CD4-positive, alpha-beta T cell (primary cell): ENCODE data around the gene SMAD3. TPM values are rescaled to one million over a fixed set of nuclear protein-coding genes. Genes with fewer than 3 reads are reported as not detected.

Source experiments
- ATAC-seq: fragments of 200-7000 bp; cut with Tn5 transposase; one replicate; pipeline ENCODE4 v1.10.0; 2022; ENCODE audit warnings: mild to moderate bottlenecking; ENCODE audit not compliant: poor library complexity
- CTCF ChIA-PET: fragments of 350-600 bp; sonication (Branson Sonifier 250); formaldehyde crosslinking; loops from one replicate; lab custom pipeline; 2021; ENCODE audit warnings: antibody characterized with exemption, inconsistent platforms; lab: Charles Lee
- POLR2A ChIA-PET: fragments of 350-600 bp; sonication (Branson Sonifier 250); formaldehyde crosslinking; loops from one replicate; lab custom pipeline; 2021; ENCODE audit warnings: antibody characterized with exemption, inconsistent platforms; lab: Charles Lee
- DNase-seq, 14 experiments: peaks; one replicate each; pipeline ENCODE4 v3.0.0-alpha.2; 2013 to 2020; ENCODE audit warnings: mixed read lengths in 2 of 14
- H3K27ac ChIP-seq, 2 donors: one replicate each; pipeline versions ENCODE4 v1.5.1 to v1.7.0; 2013; ENCODE audit warnings: low read length in 2 of 2, low read depth in 1 of 2, mild to moderate bottlenecking in 1 of 2
- H3K27me3 ChIP-seq, 2 experiments: 1 replicate in 1 of 2; 2 replicates in 1 of 2; pipeline versions ENCODE4 v1.6.1 to v1.7.0; 2013; ENCODE audit warnings: low read length in 2 of 2, control low read depth in 1 of 2, mild to moderate bottlenecking in 1 of 2, moderate library complexity in 1 of 2; ENCODE audit not compliant: insufficient read depth in 2 of 2, control insufficient read depth in 1 of 2
- H3K36me3 ChIP-seq: one replicate; pipeline ENCODE4 v1.6.1; 2013; ENCODE audit warnings: low read length, control low read depth; ENCODE audit not compliant: insufficient read depth
- H3K4me1 ChIP-seq: one replicate; pipeline ENCODE4 v1.6.1; 2013; ENCODE audit warnings: low read length, control low read depth; ENCODE audit not compliant: insufficient read depth
- H3K4me3 ChIP-seq: one replicate; pipeline ENCODE4 v1.5.1; 2013; ENCODE audit warnings: mild to moderate bottlenecking, low read length, moderate library complexity
- H3K9me3 ChIP-seq, 2 experiments: 1 replicate in 1 of 2; 2 replicates in 1 of 2; pipeline versions ENCODE4 v1.6.1 to v1.7.0; 2013; ENCODE audit warnings: low read length in 2 of 2, mild to moderate bottlenecking in 2 of 2, control low read depth in 1 of 2, moderate library complexity in 1 of 2; ENCODE audit not compliant: control insufficient read depth in 1 of 2, insufficient read depth in 1 of 2
- H3K27ac Mint-ChIP-seq: one replicate; pipeline ENCODE4 v1.8.0; 2020; ENCODE audit warnings: mixed read lengths
- H3K27me3 Mint-ChIP-seq: one replicate; pipeline ENCODE4 v1.8.0; 2021; ENCODE audit warnings: mixed read lengths
- H3K36me3 Mint-ChIP-seq: one replicate; pipeline ENCODE4 v1.8.0; 2021; ENCODE audit warnings: low read depth, mixed read lengths
- H3K4me1 Mint-ChIP-seq: one replicate; pipeline ENCODE4 v1.8.0; 2021; ENCODE audit warnings: low read depth, mixed read lengths
- H3K4me3 Mint-ChIP-seq: one replicate; pipeline ENCODE4 v1.8.0; 2020; ENCODE audit warnings: mild to moderate bottlenecking, mixed read lengths
- H3K9me3 Mint-ChIP-seq: one replicate; pipeline ENCODE4 v1.8.0; 2020; ENCODE audit warnings: mixed read lengths
- CTCF ChIP-seq: fragments of 200-600 bp; IDR thresholded peaks from one replicate; pipeline ENCODE4 v1.8.0; 2022; ENCODE audit warnings: antibody characterized with exemption, mild to moderate bottlenecking
- intact Hi-C, 2 experiments: fragments of 100-400 bp; cut with DNase I in 1 of 2; cut with micrococcal nuclease in 1 of 2; formaldehyde crosslinking; loops; one replicate each; pipeline versions ENCODE4 v1.15.1 to v1.9.0; 2023 to 2025; cut with DNase I, micrococcal nuclease
- total RNA-seq, 174 experiments: library from RNA in 2 of 174; stranded (reverse) in 2 of 174; gene quantifications; one replicate each; pipeline ENCODE4 v1.2.3 and lab custom pipeline; 2021 to 2026

Gene SMAD3
- total RNA-seq, 2 experiments from 2014 or later = 30.0 to 31.0 TPM

- no peak overlapping the region for H3K27ac ChIP-seq
- H3K27me3 ChIP-seq = no peaks in the 10 kb centered on the region
- no peaks in the 10 kb centered on the region for H3K27me3 Mint-ChIP-seq
- DNase-seq (no peak), ATAC-seq (no peak)
- H3K4me1 ChIP-seq = no peaks in the 10 kb centered on the region
- CTCF ChIA-PET = no interaction called here
- H3K4me3 ChIP-seq = no peak overlapping the region
- peaks cover 46% of the 10 kb centered on the region for H3K36me3 Mint-ChIP-seq
- no peak overlapping the region for H3K27ac Mint-ChIP-seq
- H3K9me3 Mint-ChIP-seq = no peaks in the 10 kb centered on the region
- no peaks in the 10 kb centered on the region for H3K4me1 Mint-ChIP-seq
- intact Hi-C loops = no loop called here
- TF ChIP-seq CTCF = no peak
- POLR2A ChIA-PET = no interaction called here
- H3K9me3 ChIP-seq = no peaks in the 10 kb centered on the region
- peaks cover 22% of the 10 kb centered on the region for H3K36me3 ChIP-seq
- H3K4me3 Mint-ChIP-seq = no peak overlapping the region
These were observed 147.4 kb downstream of the SMAD3 start for GRCh38 chr15:67212684-67213367.

- ATAC-seq (no peak), DNase-seq (no peak)
- Histone ChIP-seq H3K9me3 (no peaks in the 10 kb centered on the region), H3K4me1 (no peaks in the 10 kb centered on the region), H3K4me3 (no peak overlapping the region), H3K27me3 (no peaks in the 10 kb centered on the region), H3K27ac (no peak overlapping the region), H3K36me3 (peaks cover 8% of the 10 kb centered on the region)
- intact Hi-C loops = no loop called here
- POLR2A ChIA-PET = no interaction called here
- CTCF ChIA-PET = no interaction called here
- Mint-ChIP-seq H3K4me1 (no peaks in the 10 kb centered on the region), H3K27me3 (no peaks in the 10 kb centered on the region), H3K9me3 (no peaks in the 10 kb centered on the region), H3K4me3 (no peak overlapping the region), H3K27ac (no peak overlapping the region), H3K36me3 (peaks cover 51% of the 10 kb centered on the region)
- no peak for TF ChIP-seq CTCF
These were observed 149.7 kb downstream of the SMAD3 start for GRCh38 chr15:67215102-67215501.

- no peaks in the 10 kb centered on the region for H3K9me3 ChIP-seq
- intact Hi-C loops = no loop called here
- H3K27ac ChIP-seq = no peak overlapping the region
- CTCF ChIA-PET = interaction anchor here (0.7 kb wide), 1 partner anchor 23 kb away, joined by 3 read pairs; no protein-coding TSS in a partner anchor
- H3K27me3 Mint-ChIP-seq = no peaks in the 10 kb centered on the region
- DNase-seq (no peak), ATAC-seq (no peak)
- H3K36me3 Mint-ChIP-seq = peaks cover 42% of the 10 kb centered on the region
- H3K9me3 Mint-ChIP-seq = no peaks in the 10 kb centered on the region
- no peaks in the 10 kb centered on the region for H3K27me3 ChIP-seq
- no peak for TF ChIP-seq CTCF
- H3K36me3 ChIP-seq = peaks cover 6% of the 10 kb centered on the region
- H3K4me3 Mint-ChIP-seq = no peak overlapping the region
- no peak overlapping the region for H3K4me3 ChIP-seq
- POLR2A ChIA-PET = no interaction called here
- no peak overlapping the region for H3K27ac Mint-ChIP-seq
- no peaks in the 10 kb centered on the region for H3K4me1 Mint-ChIP-seq
- no peaks in the 10 kb centered on the region for H3K4me1 ChIP-seq
These were observed 151.5 kb downstream of the SMAD3 start for GRCh38 chr15:67216859-67217258.
